Sigmoid colon (tissue), 7 donors: Measurements from ENCODE around the gene SAPCD2. TPM values are rescaled to one million over a fixed set of nuclear protein-coding genes. Genes with fewer than 3 reads are reported as not detected.
"Not testable (repeated sequence)": the region's sequence is repeated elsewhere in the genome, so short reads cannot be mapped to it uniquely, and the experiment has no call there.

Experiments used
- DNase-seq: peaks from one replicate; pipeline ENCODE4 v3.0.0-alpha.2; 2019
- H3K27ac ChIP-seq, 4 donors: fragments of 200-600 bp; sonication (generic); one replicate each; pipeline ENCODE4 v1.5.1; 2016 to 2019; ENCODE audit warnings: mild to moderate bottlenecking in 1 of 4
- H3K27me3 ChIP-seq, 3 donors: fragments of 200-600 bp; sonication (generic); one replicate each; pipeline ENCODE4 v1.5.1; 2019; ENCODE audit warnings: mild to moderate bottlenecking in 1 of 3
- H3K36me3 ChIP-seq, 4 donors: fragments of 200-600 bp; sonication (generic); one replicate each; pipeline ENCODE4 v1.5.1; 2016 to 2019
- H3K4me1 ChIP-seq, 4 donors: fragments of 200-600 bp; sonication (generic); one replicate each; pipeline ENCODE4 v1.5.1; 2017 to 2019
- H3K4me3 ChIP-seq, 4 donors: fragments of 200-600 bp; sonication (generic); one replicate each; pipeline ENCODE4 v1.5.1; 2017 to 2019; ENCODE audit warnings: mild to moderate bottlenecking in 2 of 4, moderate library complexity in 1 of 4
- H3K9me3 ChIP-seq, 4 donors: fragments of 200-600 bp in 3 of 4; sonication (generic) in 3 of 4; one replicate each; pipeline versions ENCODE4 v1.5.1 to v1.6.1; 2013 to 2019
- EP300 ChIP-seq, 4 donors: sonication (generic); formaldehyde crosslinking; IDR thresholded peaks; one replicate each; pipeline ENCODE4 v1.6.1; 2017; ENCODE audit warnings: antibody characterized with exemption in 4 of 4
- POLR2A ChIP-seq, 2 donors: fragments of 450-650 bp; IDR thresholded peaks; one replicate each; pipeline ENCODE4 v1.6.1; 2016; ENCODE audit warnings: antibody characterized with exemption in 2 of 2, mild to moderate bottlenecking in 2 of 2, moderate library complexity in 2 of 2
- POLR2AphosphoS5 ChIP-seq, 4 donors: sonication (generic); formaldehyde crosslinking; IDR thresholded peaks; one replicate each; pipeline ENCODE4 v1.6.1; 2017; ENCODE audit warnings: antibody characterized with exemption in 4 of 4
- WGBS, 2 donors: extraction: QIAGEN DNeasy Blood & Tissue Kit; methylation state at CpG; one replicate each; pipeline ENCODE4 v1.1.7; 2013; 5-methylcytosine and 5-hydroxymethylcytosine counted together
- intact Hi-C: fragments of 100-400 bp; cut with DNase I; formaldehyde crosslinking; loops from one replicate; pipeline ENCODE4 v1.15.1; 2023
- polyA plus RNA-seq, 3 donors: library from polyadenylated mRNA; stranded (reverse); fragments of 200-250 nt; gene quantifications; one replicate each; pipeline ENCODE4 v1.2.3, GENCODE V29; 2013
- total RNA-seq, 4 donors: library from RNA; depleted of rRNA; stranded (reverse); fragments of >200 nt; gene quantifications; one replicate each; pipeline ENCODE4 v1.1.0, GENCODE V29; 2016
- TF ChIP-seq, protein P1 (sequence below), 4 experiments: fragments of 450-650 bp in 3 of 4; fragments of 200-600 bp in 1 of 4; IDR thresholded peaks; one replicate each; pipeline ENCODE4 v1.5.1; 2016 to 2019; ENCODE audit warnings: antibody characterized with exemption in 4 of 4, mild to moderate bottlenecking in 3 of 4, moderate library complexity in 2 of 4
- donor health status: healthy with polysubstance abuse.
- donor health status: Bipolar disorder and iron deficiency.
- donor health status: healthy.

SAPCD2 gene, protein sequence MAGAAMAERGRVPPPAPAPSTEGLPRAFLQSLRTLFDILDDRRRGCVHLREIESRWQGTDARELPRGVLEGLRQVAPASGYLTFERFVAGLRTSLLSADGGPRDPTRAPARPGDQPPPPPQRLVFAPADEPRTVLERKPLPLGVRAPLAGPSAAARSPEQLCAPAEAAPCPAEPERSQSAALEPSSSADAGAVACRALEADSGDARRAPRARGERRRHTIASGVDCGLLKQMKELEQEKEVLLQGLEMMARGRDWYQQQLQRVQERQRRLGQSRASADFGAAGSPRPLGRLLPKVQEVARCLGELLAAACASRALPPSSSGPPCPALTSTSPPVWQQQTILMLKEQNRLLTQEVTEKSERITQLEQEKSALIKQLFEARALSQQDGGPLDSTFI
- total RNA-seq: under 1 TPM in 1 of 4 donors, not detected in 3; 0.81 TPM
- 10 to 100 TPM in 1 of 3 donors, 1 to 10 TPM in 2; 3.6 to 16.4 (median 3.7) TPM for polyA plus RNA-seq

DNA sequence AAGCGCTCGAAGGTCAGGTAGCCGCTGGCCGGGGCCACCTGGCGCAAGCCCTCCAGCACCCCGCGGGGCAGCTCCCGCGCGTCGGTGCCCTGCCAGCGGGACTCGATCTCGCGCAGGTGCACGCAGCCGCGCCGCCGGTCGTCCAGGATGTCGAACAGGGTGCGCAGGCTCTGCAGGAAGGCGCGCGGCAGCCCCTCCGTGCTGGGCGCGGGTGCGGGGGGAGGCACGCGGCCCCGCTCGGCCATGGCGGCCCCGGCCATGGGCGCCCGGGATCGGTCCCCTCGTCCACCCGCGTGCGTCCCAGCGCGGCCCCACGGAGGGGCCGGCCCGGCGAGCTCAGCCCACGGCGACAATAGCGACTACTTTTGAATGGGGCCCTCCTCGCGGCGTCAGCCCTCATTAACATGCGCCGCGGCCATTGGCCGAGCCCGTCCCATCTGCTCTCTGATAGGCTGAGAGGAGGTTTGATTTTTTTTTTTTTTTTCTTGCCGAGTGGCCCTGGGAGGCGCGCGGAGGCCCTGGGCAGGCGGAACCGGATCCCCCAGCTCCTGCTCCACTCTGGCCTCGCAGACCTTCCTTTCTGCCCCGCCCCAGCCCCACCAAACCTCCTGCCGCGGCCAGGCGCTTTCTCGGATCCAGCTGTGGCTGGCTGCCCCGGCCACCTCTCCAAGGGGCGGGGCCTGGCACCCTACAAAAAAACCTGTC lies at the start of gene SAPCD2:
SAPCD2 (minus strand) TSS at position 357 of the 705 bp plus-strand sequence; CDS start at position 260, 97 bp downstream.
- no peaks in the 10 kb centered on the region for H3K36me3 ChIP-seq
- DNase-seq: peak; percentile 90
- H3K9me3 ChIP-seq: no peaks in the 10 kb centered on the region
- intact Hi-C loops: no loop called here
- WGBS, 2 donors: 0 to 1% methylated on average over 74 of the region's 74 CpGs
- H3K27ac ChIP-seq: peak within 1 kb of the TSS; percentile 44 to 66 (median 48)
- peak within 1 kb of the TSS in 3 of 4 donors; percentile 32 to 48 (median 41) for H3K4me3 ChIP-seq
- H3K4me1 ChIP-seq: peaks cover 0 to 17% (median 14%) of the 10 kb centered on the region in 4 donors
- TF ChIP-seq EP300 (IDR thresholded peaks at IDR 0.05): no peak
- TF ChIP-seq, protein P1, sequence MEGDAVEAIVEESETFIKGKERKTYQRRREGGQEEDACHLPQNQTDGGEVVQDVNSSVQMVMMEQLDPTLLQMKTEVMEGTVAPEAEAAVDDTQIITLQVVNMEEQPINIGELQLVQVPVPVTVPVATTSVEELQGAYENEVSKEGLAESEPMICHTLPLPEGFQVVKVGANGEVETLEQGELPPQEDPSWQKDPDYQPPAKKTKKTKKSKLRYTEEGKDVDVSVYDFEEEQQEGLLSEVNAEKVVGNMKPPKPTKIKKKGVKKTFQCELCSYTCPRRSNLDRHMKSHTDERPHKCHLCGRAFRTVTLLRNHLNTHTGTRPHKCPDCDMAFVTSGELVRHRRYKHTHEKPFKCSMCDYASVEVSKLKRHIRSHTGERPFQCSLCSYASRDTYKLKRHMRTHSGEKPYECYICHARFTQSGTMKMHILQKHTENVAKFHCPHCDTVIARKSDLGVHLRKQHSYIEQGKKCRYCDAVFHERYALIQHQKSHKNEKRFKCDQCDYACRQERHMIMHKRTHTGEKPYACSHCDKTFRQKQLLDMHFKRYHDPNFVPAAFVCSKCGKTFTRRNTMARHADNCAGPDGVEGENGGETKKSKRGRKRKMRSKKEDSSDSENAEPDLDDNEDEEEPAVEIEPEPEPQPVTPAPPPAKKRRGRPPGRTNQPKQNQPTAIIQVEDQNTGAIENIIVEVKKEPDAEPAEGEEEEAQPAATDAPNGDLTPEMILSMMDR (IDR thresholded peaks at IDR 0.05): no peak
- no peak for TF ChIP-seq POLR2AphosphoS5 (IDR thresholded peaks at IDR 0.05)
- TF ChIP-seq POLR2A (IDR thresholded peaks at IDR 0.05): no peak
- peaks cover 18 to 35% (median 28%) of the 10 kb centered on the region in 3 donors for H3K27me3 ChIP-seq

DNA sequence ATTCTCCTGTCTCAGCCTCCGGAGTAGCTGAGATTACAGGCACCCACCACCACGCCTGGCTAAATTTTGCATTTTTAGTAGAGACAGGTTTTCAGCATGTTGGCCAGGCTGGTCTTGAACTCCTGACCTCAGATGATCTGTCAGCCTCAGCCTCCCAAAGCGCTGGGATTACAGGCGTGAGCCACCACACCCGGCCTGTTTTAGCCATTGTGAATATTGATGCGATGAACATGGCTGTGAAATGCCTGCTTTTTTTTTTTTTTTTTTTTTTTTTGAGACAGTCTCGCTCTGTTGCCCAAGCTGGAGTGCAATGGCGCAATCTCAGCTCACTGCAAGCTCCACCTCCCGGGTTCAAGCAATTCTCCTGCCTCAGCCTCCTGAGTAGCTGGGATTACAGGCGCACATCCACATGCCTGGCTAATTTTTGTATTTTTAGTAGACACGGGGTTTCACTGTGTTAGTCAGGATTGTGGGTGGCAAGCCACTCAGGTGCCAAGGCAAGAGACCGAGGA lies 47.8 kb upstream of the SAPCD2 start:
- H3K27ac ChIP-seq, H3K4me3 ChIP-seq, intact Hi-C loops, H3K36me3 ChIP-seq, DNase-seq, H3K9me3 ChIP-seq, H3K27me3 ChIP-seq: not testable (repeated sequence)
- WGBS, 2 donors: 65 to 89% methylated on average over 12 of the region's 12 CpGs
- peaks cover 0 to 18% (median 15%) of the 10 kb centered on the region in 4 donors for H3K4me1 ChIP-seq

DNA sequence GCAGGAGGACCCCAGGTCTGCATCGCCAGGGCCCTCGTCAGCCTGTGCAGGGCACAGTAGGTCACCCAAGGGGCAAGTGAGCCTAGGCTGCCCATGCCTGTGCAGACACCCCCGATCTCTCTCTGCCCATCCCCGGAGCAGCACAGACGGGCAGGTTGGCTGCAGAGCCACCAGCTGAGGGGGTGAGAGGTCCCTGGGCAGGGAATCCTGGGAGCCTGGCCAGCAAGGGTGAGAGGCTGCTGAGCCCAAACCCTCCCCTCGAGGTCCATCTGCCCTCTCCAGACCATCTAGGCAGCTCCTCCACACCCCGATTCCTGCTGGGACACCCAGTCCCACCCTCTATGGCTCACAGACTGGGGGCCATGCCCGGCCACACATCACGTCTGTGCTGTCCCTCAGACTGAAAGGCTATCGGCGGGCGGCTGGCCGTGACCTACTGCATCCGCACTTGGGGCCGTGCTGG lies 46.9 kb upstream of the SAPCD2 start:
- no peak overlapping the region for H3K27ac ChIP-seq
- 69 to 86% methylated on average over 15 of the region's 15 CpGs for WGBS, 2 donors
- H3K4me1 ChIP-seq: peaks cover 0 to 19% (median 16%) of the 10 kb centered on the region in 4 donors
- no peaks in the 10 kb centered on the region for H3K27me3 ChIP-seq
- H3K36me3 ChIP-seq: peaks cover under 1 to 9% (median 5%) of the 10 kb centered on the region in 4 donors
- no peak for DNase-seq
- no peak overlapping the region for H3K4me3 ChIP-seq
- H3K9me3 ChIP-seq: no peaks in the 10 kb centered on the region
- no peak for TF ChIP-seq EP300 (IDR thresholded peaks at IDR 0.05)
- TF ChIP-seq, protein P1 (IDR thresholded peaks at IDR 0.05): no peak
- TF ChIP-seq POLR2A (IDR thresholded peaks at IDR 0.05): no peak
- no peak for TF ChIP-seq POLR2AphosphoS5 (IDR thresholded peaks at IDR 0.05)
- intact Hi-C loops: no loop called here

DNA sequence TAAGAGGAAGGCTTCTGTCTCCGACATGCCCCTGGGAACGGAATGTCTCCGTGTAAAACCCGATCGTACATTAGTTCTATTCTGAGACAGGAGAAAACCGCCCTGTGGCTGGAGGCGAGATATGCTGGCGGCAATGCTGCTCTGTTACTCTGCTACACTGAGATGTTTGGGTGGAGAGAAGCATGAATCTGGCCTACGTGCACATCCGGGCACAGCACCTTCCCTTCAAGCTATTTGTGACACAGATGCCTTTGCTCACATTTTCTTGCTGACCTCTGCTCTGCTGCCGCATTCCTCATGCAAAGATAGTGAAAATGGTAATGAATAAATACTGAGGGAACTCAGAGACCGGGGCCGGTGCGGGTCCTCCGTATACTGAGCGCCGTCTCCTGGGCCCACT lies 46.4 kb upstream of the SAPCD2 start:
- no peaks in the 10 kb centered on the region for H3K9me3 ChIP-seq
- intact Hi-C loops: no loop called here
- TF ChIP-seq, protein P1 (IDR thresholded peaks at IDR 0.05): no peak
- TF ChIP-seq POLR2AphosphoS5 (IDR thresholded peaks at IDR 0.05) (no peak), POLR2A (IDR thresholded peaks at IDR 0.05) (no peak), EP300 (IDR thresholded peaks at IDR 0.05) (no peak)

More for the DNA sequence above, 46.4 kb upstream of the SAPCD2 start:
- WGBS, 2 donors: 62 to 74% methylated on average over 17 of the region's 17 CpGs
- peaks cover 0 to 18% (median 15%) of the 10 kb centered on the region in 4 donors for H3K4me1 ChIP-seq
- H3K36me3 ChIP-seq: peaks cover 6 to 15% (median 7%) of the 10 kb centered on the region in 4 donors
- no peak overlapping the region for H3K27ac ChIP-seq
- DNase-seq: no peak
- no peaks in the 10 kb centered on the region for H3K27me3 ChIP-seq
- no peak overlapping the region for H3K4me3 ChIP-seq
